NCI-H446 treated with DMSO at 0.1 percent for 48 hours (cell line): Measurements from ENCODE around the gene PLEKHG4B.
"Not testable (repeated sequence)": the region's sequence is repeated elsewhere in the genome, so short reads cannot be mapped to it uniquely, and the experiment has no call there.

Experiments used
- DNase-seq: peaks from one replicate; lab custom pipeline; 2025; lab: John Stamatoyannopoulos, UW

Gene PLEKHG4B

GRCh38 chr5:204001-204400 lies 112.0 kb downstream of the PLEKHG4B start:
- DNase-seq: no peak

- no peak for DNase-seq
These were observed 112.5 kb downstream of the PLEKHG4B start for GRCh38 chr5:204462-204861.

- no peak for DNase-seq
These were observed 113.2 kb downstream of the PLEKHG4B start for GRCh38 chr5:204966-205670.

- no peak for DNase-seq
These were observed 114.4 kb downstream of the PLEKHG4B start for GRCh38 chr5:206406-206805.

GRCh38 chr5:206927-207536 lies 115.1 kb downstream of the PLEKHG4B start:
- no peak for DNase-seq

- DNase-seq: no peak
These were observed 115.6 kb downstream of the PLEKHG4B start for GRCh38 chr5:207599-207998.

GRCh38 chr5:208449-209114 lies 116.6 kb downstream of the PLEKHG4B start:
- no peak for DNase-seq

GRCh38 chr5:213803-214395 lies 121.9 kb downstream of the PLEKHG4B start:
- DNase-seq: no peak

- not testable (repeated sequence) for DNase-seq
These were observed 123.3 kb downstream of the PLEKHG4B start for GRCh38 chr5:215256-215655.

- not testable (repeated sequence) for DNase-seq
These were observed 124.1 kb downstream of the PLEKHG4B start for GRCh38 chr5:216076-216475.

- DNase-seq: peak; percentile 89
These were observed 125.8 kb downstream of the PLEKHG4B start, which contains the start of the genes CCDC127 and SDHA for GRCh38 chr5:217494-218456. CCDC127 (minus strand) TSS chr5:218153; CDS start chr5:216849, 1,304 bp downstream. SDHA (plus strand) TSS chr5:218320; CDS start chr5:218356, 36 bp downstream.

- DNase-seq: no peak
These were observed 126.7 kb downstream of the PLEKHG4B start for GRCh38 chr5:218457-219291.

GRCh38 chr5:219460-219863 lies 127.5 kb downstream of the PLEKHG4B start:
- DNase-seq: no peak

- DNase-seq: no peak
These were observed 128.0 kb downstream of the PLEKHG4B start for GRCh38 chr5:219991-220390.

GRCh38 chr5:222951-223715 lies 131.2 kb downstream of the PLEKHG4B start:
- DNase-seq: not testable (repeated sequence)

- no peak for DNase-seq
These were observed 131.8 kb downstream of the PLEKHG4B start for GRCh38 chr5:223791-224190.

GRCh38 chr5:225334-225733 lies 133.4 kb downstream of the PLEKHG4B start:
- DNase-seq: no peak

GRCh38 chr5:227375-227774 lies 135.4 kb downstream of the PLEKHG4B start:
- DNase-seq: not testable (repeated sequence)

GRCh38 chr5:228886-229285 lies 136.9 kb downstream of the PLEKHG4B start:
- DNase-seq: no peak

- DNase-seq: no peak
These were observed 138.7 kb downstream of the PLEKHG4B start for GRCh38 chr5:230711-231110.
